Nephron (organoid): ENCODE data around the gene FOXO6.
A peak's percentile ranks its signal among the peaks of the same experiment; 100 is the strongest.

ENCODE experiments used
- H3K27ac Mint-ChIP-seq, 3 experiments: 2 replicates each; pipeline ENCODE4 v1.8.0; 2020; ENCODE audit warnings: mixed read lengths in 3 of 3, mild to moderate bottlenecking in 2 of 3, moderate library complexity in 1 of 3
- H3K27me3 Mint-ChIP-seq: 2 replicates; pipeline ENCODE4 v1.8.0; 2021; ENCODE audit warnings: low read depth, mild to moderate bottlenecking, moderate library complexity, mixed read lengths
- H3K36me3 Mint-ChIP-seq: 2 replicates; pipeline ENCODE4 v1.8.0; 2020; ENCODE audit warnings: low read depth, mixed read lengths
- H3K4me1 Mint-ChIP-seq: 2 replicates; pipeline ENCODE4 v1.8.0; 2020; ENCODE audit warnings: mixed read lengths
- H3K4me3 Mint-ChIP-seq, 3 experiments: 2 replicates each; pipeline ENCODE4 v1.8.0; 2020; ENCODE audit warnings: mild to moderate bottlenecking in 3 of 3, mixed read lengths in 3 of 3, moderate library complexity in 2 of 3
- H3K9me3 Mint-ChIP-seq: 2 replicates; pipeline ENCODE4 v1.8.0; 2020; ENCODE audit warnings: mixed read lengths
- TF ChIP-seq, protein P1 (sequence below), 3 experiments: fragments of 200-600 bp; sonication (generic); IDR thresholded peaks; one replicate each; pipeline ENCODE4 v1.5.0; 2021; ENCODE audit warnings: antibody characterized with exemption in 3 of 3; ENCODE audit not compliant: unreplicated experiment in 3 of 3

Gene FOXO6

DNA sequence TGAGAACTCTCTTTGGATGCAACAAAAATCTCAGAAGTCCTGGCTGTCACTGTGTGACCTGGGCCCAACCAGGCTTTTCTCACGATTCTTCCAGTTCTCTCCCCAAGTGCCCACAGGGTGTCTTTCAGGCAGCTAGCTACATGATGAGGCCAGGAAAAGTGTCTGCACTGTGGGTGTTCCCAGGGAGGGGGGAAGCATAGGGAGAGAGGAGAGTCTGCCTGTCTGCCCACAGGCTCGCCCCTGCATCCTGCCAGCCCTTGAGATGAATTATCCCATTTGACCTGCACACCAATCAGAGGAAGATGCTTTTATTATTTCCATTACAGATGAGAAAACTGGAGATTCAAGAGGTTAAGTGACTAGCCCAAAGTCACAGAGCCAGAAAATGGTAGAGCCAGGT is 27.8 kb downstream of the FOXO6 start:
- Mint-ChIP-seq H3K4me1 (peaks cover 78% of the 10 kb centered on the region), H3K36me3 (no peaks in the 10 kb centered on the region), H3K27ac (peak overlapping the region in 2 of 3 experiments; percentile 30 to 43), H3K9me3 (no peaks in the 10 kb centered on the region), H3K27me3 (peaks cover 30% of the 10 kb centered on the region), H3K4me3 (no peak overlapping the region)
- TF ChIP-seq, protein P1, sequence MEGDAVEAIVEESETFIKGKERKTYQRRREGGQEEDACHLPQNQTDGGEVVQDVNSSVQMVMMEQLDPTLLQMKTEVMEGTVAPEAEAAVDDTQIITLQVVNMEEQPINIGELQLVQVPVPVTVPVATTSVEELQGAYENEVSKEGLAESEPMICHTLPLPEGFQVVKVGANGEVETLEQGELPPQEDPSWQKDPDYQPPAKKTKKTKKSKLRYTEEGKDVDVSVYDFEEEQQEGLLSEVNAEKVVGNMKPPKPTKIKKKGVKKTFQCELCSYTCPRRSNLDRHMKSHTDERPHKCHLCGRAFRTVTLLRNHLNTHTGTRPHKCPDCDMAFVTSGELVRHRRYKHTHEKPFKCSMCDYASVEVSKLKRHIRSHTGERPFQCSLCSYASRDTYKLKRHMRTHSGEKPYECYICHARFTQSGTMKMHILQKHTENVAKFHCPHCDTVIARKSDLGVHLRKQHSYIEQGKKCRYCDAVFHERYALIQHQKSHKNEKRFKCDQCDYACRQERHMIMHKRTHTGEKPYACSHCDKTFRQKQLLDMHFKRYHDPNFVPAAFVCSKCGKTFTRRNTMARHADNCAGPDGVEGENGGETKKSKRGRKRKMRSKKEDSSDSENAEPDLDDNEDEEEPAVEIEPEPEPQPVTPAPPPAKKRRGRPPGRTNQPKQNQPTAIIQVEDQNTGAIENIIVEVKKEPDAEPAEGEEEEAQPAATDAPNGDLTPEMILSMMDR (IDR thresholded peaks at IDR 0.05; ENCODE audit: unreplicated experiment in 3 of 3), result no peak

DNA sequence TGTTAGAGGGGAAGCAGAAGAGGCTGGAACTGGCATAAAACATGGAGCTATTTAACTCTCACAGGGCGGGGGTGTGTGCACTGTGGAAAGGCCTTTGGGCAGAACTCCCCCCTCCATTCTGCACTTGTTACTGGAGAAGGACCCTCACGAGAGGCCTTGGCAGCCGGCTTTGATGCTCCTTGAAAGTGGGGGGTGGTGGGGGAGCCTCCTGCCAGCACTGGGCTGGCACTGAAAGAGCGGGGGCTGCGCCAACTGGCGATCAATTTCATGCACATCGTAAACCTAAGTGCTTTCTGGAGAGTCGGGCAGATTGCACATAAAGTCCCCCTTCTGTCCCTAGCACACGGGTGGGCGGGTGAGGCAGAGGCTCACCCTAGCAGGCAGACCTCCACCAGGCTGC is 28.9 kb downstream of the FOXO6 start:
- TF ChIP-seq, protein P1 (IDR thresholded peaks at IDR 0.05; ENCODE audit: unreplicated experiment in 3 of 3), result no peak
- peaks cover 77% of the 10 kb centered on the region for H3K4me1 Mint-ChIP-seq
- no peaks in the 10 kb centered on the region for H3K36me3 Mint-ChIP-seq
- peak overlapping the region in 1 of 3 experiments; percentile 30 for H3K27ac Mint-ChIP-seq
- peaks cover 19% of the 10 kb centered on the region for H3K27me3 Mint-ChIP-seq
- no peak overlapping the region for H3K4me3 Mint-ChIP-seq
- no peaks in the 10 kb centered on the region for H3K9me3 Mint-ChIP-seq

- no peaks in the 10 kb centered on the region for H3K36me3 Mint-ChIP-seq
- H3K27me3 Mint-ChIP-seq, result peaks cover 21% of the 10 kb centered on the region
- TF ChIP-seq, protein P1 (IDR thresholded peaks at IDR 0.05; ENCODE audit: unreplicated experiment in 3 of 3), result no peak
- H3K4me3 Mint-ChIP-seq, result no peak overlapping the region
- no peak overlapping the region for H3K27ac Mint-ChIP-seq
- no peaks in the 10 kb centered on the region for H3K9me3 Mint-ChIP-seq
- H3K4me1 Mint-ChIP-seq, result peaks cover 77% of the 10 kb centered on the region
Measured at GRCh38 chr1:41390573-41390972, 29.3 kb downstream of the FOXO6 start.

GRCh38 chr1:41391834-41392527 is 30.7 kb downstream of the FOXO6 start:
- no peaks in the 10 kb centered on the region for H3K9me3 Mint-ChIP-seq
- H3K36me3 Mint-ChIP-seq, result no peaks in the 10 kb centered on the region
- no peak overlapping the region for H3K4me3 Mint-ChIP-seq
- H3K4me1 Mint-ChIP-seq, result peaks cover 77% of the 10 kb centered on the region
- H3K27me3 Mint-ChIP-seq, result peaks cover 27% of the 10 kb centered on the region
- TF ChIP-seq, protein P1 (IDR thresholded peaks at IDR 0.05; ENCODE audit: unreplicated experiment in 3 of 3), result no peak
- H3K27ac Mint-ChIP-seq, result no peak overlapping the region

- no peak overlapping the region for H3K4me3 Mint-ChIP-seq
- H3K27me3 Mint-ChIP-seq, result peaks cover 24% of the 10 kb centered on the region
- H3K27ac Mint-ChIP-seq, result peak overlapping the region in 2 of 3 experiments; percentile 46 to 53
- H3K4me1 Mint-ChIP-seq, result peaks cover 76% of the 10 kb centered on the region
- TF ChIP-seq, protein P1 (IDR thresholded peaks at IDR 0.05; ENCODE audit: unreplicated experiment in 3 of 3), result no peak
- no peaks in the 10 kb centered on the region for H3K9me3 Mint-ChIP-seq
- H3K36me3 Mint-ChIP-seq, result no peaks in the 10 kb centered on the region
Measured at GRCh38 chr1:41392528-41392924, 31.3 kb downstream of the FOXO6 start.
